H1 (cell line): ENCODE data around the gene ELOVL3. TPM values are rescaled to one million over a fixed set of nuclear protein-coding genes. Genes with fewer than 3 reads are reported as not detected.

Experiments used
- CTCF ChIA-PET: fragments of 300-600 bp; sonication (Branson Sonifier 250); formaldehyde crosslinking; loops from one replicate; lab custom pipeline; 2021; ENCODE audit not compliant: partially characterized antibody; lab: Charles Lee
- POLR2A ChIA-PET: fragments of 300-600 bp; sonication (Branson Sonifier 250); formaldehyde crosslinking; loops from one replicate; lab custom pipeline; 2021; ENCODE audit warnings: inconsistent platforms; ENCODE audit not compliant: partially characterized antibody; lab: Charles Lee
- DNase-seq, 2 experiments: peaks; one replicate each; pipeline versions ENCODE4 v3.0.0 to v3.0.0-alpha.2; 2010 to 2022; ENCODE audit warnings: low spot score in 2 of 2, low read depth in 1 of 2, mixed read lengths in 1 of 2
- FAIRE-seq: peaks from 2 replicates; lab custom pipeline; 2011; peaks lifted over from hg19 to GRCh38; lab: Jason Lieb, UNC
- H2AFZ ChIP-seq: 2 replicates; pipeline ENCODE4 v1.8.1; 2012; ENCODE audit warnings: low read length, inconsistent platforms
- H2AK5ac ChIP-seq: 2 replicates; pipeline ENCODE4 v1.6.1; 2013; ENCODE audit warnings: low read depth, low read length
- H2BK120ac ChIP-seq: replicated peaks from 2 replicates; pipeline ENCODE3; 2013; ENCODE audit warnings: low read depth, low read length, inconsistent platforms
- H2BK12ac ChIP-seq: 2 replicates; pipeline ENCODE4 v1.6.1; 2013; ENCODE audit warnings: low read depth, low read length
- H2BK15ac ChIP-seq: 2 replicates; pipeline ENCODE4 v1.6.1; 2013; ENCODE audit warnings: low read length
- H2BK20ac ChIP-seq: 2 replicates; pipeline ENCODE4 v1.6.1; 2013; ENCODE audit warnings: low read length
- H2BK5ac ChIP-seq: 2 replicates; pipeline ENCODE4 v1.6.1; 2013; ENCODE audit warnings: low read depth, low read length
- H3K14ac ChIP-seq: 2 replicates; pipeline ENCODE4 v1.6.1; 2013; ENCODE audit warnings: inconsistent platforms; ENCODE audit not compliant: insufficient read length
- H3K18ac ChIP-seq: 2 replicates; pipeline ENCODE4 v1.6.1; 2013; ENCODE audit warnings: low read length; ENCODE audit errors: extremely low read depth
- H3K23ac ChIP-seq: 2 replicates; pipeline ENCODE4 v1.6.1; 2013; ENCODE audit warnings: inconsistent platforms; ENCODE audit not compliant: insufficient read length
- H3K23me2 ChIP-seq: 2 replicates; pipeline ENCODE4 v1.6.1; 2013; ENCODE audit warnings: low read depth, low read length
- H3K27ac ChIP-seq: 2 replicates; pipeline ENCODE4 v1.6.1; 2011; ENCODE audit warnings: low read depth, low read length, inconsistent platforms
- H3K27me3 ChIP-seq, 4 experiments: replicated peaks in 1 of 4; 1 replicate in 1 of 4; 2 replicates in 3 of 4; pipeline versions ENCODE4 v1.6.1 to v1.8.1; 2011 to 2013; ENCODE audit warnings: low read length in 3 of 4, mild to moderate bottlenecking in 3 of 4, inconsistent platforms in 2 of 4, mixed read lengths in 2 of 4, moderate library complexity in 1 of 4; ENCODE audit not compliant: control insufficient read depth in 3 of 4, insufficient read depth in 3 of 4; ENCODE audit errors: extremely low read depth in 1 of 4
- H3K36me3 ChIP-seq, 4 experiments: 2 replicates each; pipeline versions ENCODE4 v1.6.1 to v1.8.1; 2011 to 2013; ENCODE audit warnings: mild to moderate bottlenecking in 4 of 4, low read length in 3 of 4, moderate library complexity in 2 of 4, control low read depth in 1 of 4, inconsistent platforms in 1 of 4; ENCODE audit not compliant: insufficient read depth in 4 of 4, control insufficient read depth in 2 of 4
- H3K4ac ChIP-seq: replicated peaks from 2 replicates; pipeline ENCODE3; 2013; ENCODE audit warnings: low read length, low read depth, mixed read lengths, inconsistent platforms; ENCODE audit not compliant: insufficient read length
- H3K4me1 ChIP-seq, 4 experiments: replicated peaks in 1 of 4; 1 replicate in 1 of 4; 2 replicates in 3 of 4; pipeline versions ENCODE4 v1.6.1 to v1.8.1; 2011 to 2013; ENCODE audit warnings: low read length in 3 of 4, inconsistent platforms in 2 of 4, mixed read lengths in 1 of 4; ENCODE audit not compliant: insufficient read depth in 4 of 4, control insufficient read depth in 3 of 4
- H3K4me2 ChIP-seq, 2 experiments: 2 replicates each; pipeline versions ENCODE4 v1.6.1 to v1.8.1; 2011 to 2013; ENCODE audit warnings: low read depth in 2 of 2, low read length in 2 of 2, control low read depth in 1 of 2, inconsistent platforms in 1 of 2, mild to moderate bottlenecking in 1 of 2; ENCODE audit not compliant: insufficient read depth in 1 of 2
- H3K4me3 ChIP-seq, 4 experiments: fragments of 200-600, 300-600 bp in 1 of 4; sonication (generic), shearing (Covaris generic), sonication (Bioruptor Twin) in 1 of 4; 2 replicates each; pipeline versions ENCODE4 v1.5.1 to v1.8.1; 2011 to 2016; ENCODE audit warnings: low read length in 4 of 4, low read depth in 3 of 4, control low read depth in 2 of 4, inconsistent platforms in 2 of 4, mild to moderate bottlenecking in 2 of 4, mixed read lengths in 1 of 4, moderate library complexity in 1 of 4; ENCODE audit not compliant: insufficient read depth in 2 of 4; ENCODE audit errors: extremely low read depth in 1 of 4
- H3K56ac ChIP-seq: replicated peaks from 2 replicates; pipeline ENCODE3; 2013; ENCODE audit warnings: low read depth, mild to moderate bottlenecking, mixed read lengths, low read length, inconsistent platforms; ENCODE audit not compliant: insufficient read length
- H3K79me1 ChIP-seq: 2 replicates; pipeline ENCODE4 v1.6.1; 2013; ENCODE audit warnings: low read depth, low read length, control low read depth
- H3K79me2 ChIP-seq, 2 experiments: 2 replicates each; pipeline versions ENCODE4 v1.6.1 to v1.8.1; 2012 to 2013; ENCODE audit warnings: low read length in 2 of 2, mild to moderate bottlenecking in 2 of 2, inconsistent platforms in 1 of 2; ENCODE audit not compliant: insufficient read depth in 2 of 2, control insufficient read depth in 1 of 2
- H3K9ac ChIP-seq, 4 experiments: replicated peaks in 1 of 4; 1 replicate in 1 of 4; 2 replicates in 3 of 4; pipeline versions ENCODE4 v1.6.1 to v1.8.1; 2011 to 2013; ENCODE audit warnings: low read depth in 3 of 4, low read length in 3 of 4, control low read depth in 2 of 4, mild to moderate bottlenecking in 2 of 4, moderate library complexity in 2 of 4, inconsistent platforms in 1 of 4; ENCODE audit errors: extremely low read depth in 1 of 4
- H3K9me3 ChIP-seq, 2 experiments: 2 replicates each; pipeline versions ENCODE4 v1.6.1 to v1.8.1; 2012 to 2013; ENCODE audit warnings: mild to moderate bottlenecking in 2 of 2, moderate library complexity in 2 of 2, control low read depth in 1 of 2, inconsistent platforms in 1 of 2, low read depth in 1 of 2, low read length in 1 of 2, mixed read lengths in 1 of 2; ENCODE audit not compliant: insufficient read depth in 2 of 2
- H4K20me1 ChIP-seq, 2 experiments: replicated peaks in 1 of 2; 2 replicates each; pipeline versions ENCODE3 to v1.8.1; 2011 to 2013; ENCODE audit warnings: inconsistent platforms in 2 of 2, low read length in 2 of 2, mild to moderate bottlenecking in 1 of 2; ENCODE audit not compliant: insufficient read depth in 2 of 2, control insufficient read depth in 1 of 2
- H4K5ac ChIP-seq: 2 replicates; pipeline ENCODE4 v1.6.1; 2013; ENCODE audit warnings: low read length, low read depth, mixed read lengths, inconsistent platforms; ENCODE audit not compliant: insufficient read length
- H4K8ac ChIP-seq: 2 replicates; pipeline ENCODE4 v1.8.0; 2013; ENCODE audit warnings: mild to moderate bottlenecking, moderate library complexity, low read length, inconsistent platforms; ENCODE audit not compliant: insufficient read depth; ENCODE audit errors: extremely low read depth
- H4K91ac ChIP-seq: replicated peaks from 2 replicates; pipeline ENCODE3; 2013; ENCODE audit warnings: low read length, mixed read lengths, inconsistent platforms; ENCODE audit not compliant: insufficient read length
- CHD1 ChIP-seq: IDR thresholded peaks from 2 replicates; pipeline ENCODE4 v1.6.1; 2012; ENCODE audit warnings: low read depth, low read length, improper control_type of control experiment
- CREB1 ChIP-seq: IDR thresholded peaks from 2 replicates; pipeline ENCODE4 v1.6.1; 2012; ENCODE audit warnings: inconsistent platforms
- FOSL1 ChIP-seq: IDR thresholded peaks from 2 replicates; pipeline ENCODE4 v1.6.1; 2011; ENCODE audit warnings: mild to moderate bottlenecking, low read depth, low read length, moderate library complexity; ENCODE audit not compliant: insufficient read depth
- HDAC2 ChIP-seq, 2 experiments: fragments of 300-600 bp in 1 of 2; sonication (generic) in 1 of 2; IDR thresholded peaks; 2 replicates each; pipeline ENCODE4 v1.6.1; 2011 to 2012; ENCODE audit warnings: low read depth in 2 of 2, low read length in 2 of 2, mild to moderate bottlenecking in 2 of 2, moderate library complexity in 2 of 2, borderline replicate concordance in 1 of 2, inconsistent platforms in 1 of 2
- JUND ChIP-seq: IDR thresholded peaks from 2 replicates; pipeline ENCODE4 v1.6.1; 2011; ENCODE audit warnings: mild to moderate bottlenecking, improper control_type of control experiment, low read length
- KDM1A ChIP-seq: fragments of 200-600, 300-600 bp; sonication (generic); IDR thresholded peaks from 2 replicates; pipeline ENCODE4 v1.7.1; 2016; ENCODE audit warnings: mild to moderate bottlenecking, low read length, borderline replicate concordance
- KDM4A ChIP-seq: IDR thresholded peaks from one replicate; pipeline ENCODE4 v1.7.1; 2012; ENCODE audit warnings: low read depth, mild to moderate bottlenecking, moderate library complexity, low read length, inconsistent platforms; ENCODE audit not compliant: severe bottlenecking
- POLR2A ChIP-seq, 2 experiments: IDR thresholded peaks; 1 replicate in 1 of 2; 2 replicates in 1 of 2; pipeline ENCODE4 v1.6.1; 2011; ENCODE audit warnings: low read depth in 2 of 2, low read length in 2 of 2, mild to moderate bottlenecking in 2 of 2; ENCODE audit errors: control extremely low read depth in 1 of 2
- POU5F1 ChIP-seq: IDR thresholded peaks from 2 replicates; pipeline ENCODE4 v1.6.1; 2011; ENCODE audit warnings: low read depth, mild to moderate bottlenecking, low read length, moderate library complexity
- SIN3A ChIP-seq, 2 experiments: IDR thresholded peaks in 1 of 2; conservative IDR thresholded peaks in 1 of 2; 2 replicates each; pipeline ENCODE4 v1.6.1; 2011 to 2012; ENCODE audit warnings: low read length in 2 of 2, improper control_type of control experiment in 1 of 2, low read depth in 1 of 2, mild to moderate bottlenecking in 1 of 2
- SIX5 ChIP-seq: IDR thresholded peaks from 2 replicates; pipeline ENCODE4 v1.6.1; 2011; ENCODE audit warnings: mild to moderate bottlenecking, low read depth, low read length
- SP4 ChIP-seq: IDR thresholded peaks from 2 replicates; pipeline ENCODE4 v1.6.1; 2012; ENCODE audit warnings: low read length, inconsistent platforms
- TAF1 ChIP-seq: IDR thresholded peaks from 2 replicates; pipeline ENCODE4 v1.6.1; 2011; ENCODE audit warnings: mild to moderate bottlenecking, low read depth, low read length
- TCF12 ChIP-seq: IDR thresholded peaks from 2 replicates; pipeline ENCODE4 v1.6.1; 2011; ENCODE audit warnings: low read depth, mild to moderate bottlenecking, low read length
- YY1 ChIP-seq: IDR thresholded peaks from 2 replicates; pipeline ENCODE4 v1.6.1; 2011; ENCODE audit warnings: low read depth, mild to moderate bottlenecking, low read length
- WGBS, 2 experiments: shearing (Covaris generic) in 1 of 2; methylation state at CpG; one replicate each; pipeline versions ENCODE4 v1.1.6 to v1.1.7; 2013 to 2015; ENCODE audit warnings: low lambda C conversion rate in 2 of 2, mixed read lengths in 2 of 2, inconsistent platforms in 1 of 2, low coverage in 1 of 2, missing lambda C conversion rate in 1 of 2; ENCODE audit not compliant: insufficient replicate concordance in 2 of 2, insufficient coverage in 1 of 2, insufficient read length in 1 of 2; ENCODE audit errors: extremely low coverage in 1 of 2, missing lambda C conversion rate in 1 of 2; 5-methylcytosine and 5-hydroxymethylcytosine counted together
- polyA plus RNA-seq, 7 experiments: library from polyadenylated mRNA; depleted of rRNA in 3 of 7; stranded (reverse) in 5 of 7; unstranded in 2 of 7; fragments of >200 nt in 5 of 7; fragments of 200-250 nt in 2 of 7; gene quantifications; 1 replicate in 5 of 7; 2 replicates in 1 of 7; 4 replicates in 1 of 7; pipeline versions ENCODE4 v1.2.1 to v1.2.3, GENCODE V29; 2011 to 2013; ENCODE audit warnings: missing spikeins in 2 of 7, mixed read lengths in 2 of 7
- total RNA-seq: library from RNA; stranded (reverse); fragmentation: NEBNext Ultra II Directional; extraction: Animal tissue kit (Norgen Biotek cat#: 25700); gene quantifications from 2 replicates; pipeline ENCODE4 v1.2.1, GENCODE V29; 2021

The ELOVL3 gene
- total and polyA plus RNA-seq, 2 of the 8 experiments (the other 6 are each of a cell fraction or from before 2014, with no cell fraction given) = 0.27 TPM; not detected in 1

- H3K4me3 ChIP-seq = no peak overlapping the region
- H3K9me3 ChIP-seq = no peaks in the 10 kb centered on the region
- H2BK12ac ChIP-seq = no peak overlapping the region
- H2BK120ac ChIP-seq = no peak overlapping the region
- H3K4me2 ChIP-seq = no peak overlapping the region
- H3K18ac ChIP-seq = no peak overlapping the region
- H2AFZ ChIP-seq = no peak overlapping the region
- no peak for FAIRE-seq
- H3K79me1 ChIP-seq = no peaks in the 10 kb centered on the region
- CTCF ChIA-PET = interaction anchor here (0.6 to 24.6 kb wide), 8 partner anchors 7 to 162 kb away, joined by 3 to 862 read pairs (median 6); partner anchors contain the start of gene NFKB2
- H3K56ac ChIP-seq = no peak overlapping the region
- no peak overlapping the region for H4K5ac ChIP-seq
- no peaks in the 10 kb centered on the region; a peak in 1 of 8 replicates for H3K36me3 ChIP-seq
- no peak overlapping the region for H3K14ac ChIP-seq
- no peak overlapping the region for H3K4ac ChIP-seq
- H3K9ac ChIP-seq = no peak overlapping the region
- no peak for DNase-seq
- H2BK15ac ChIP-seq = no peak overlapping the region
- H4K91ac ChIP-seq = no peak overlapping the region
- H4K20me1 ChIP-seq = peaks cover 0 to 13% of the 10 kb centered on the region in 2 experiments
- H3K27ac ChIP-seq = no peak overlapping the region
- H3K23me2 ChIP-seq = peaks cover 10% of the 10 kb centered on the region; the same call in 1 of the 2 replicates
- H3K23ac ChIP-seq = no peak overlapping the region
- H2BK20ac ChIP-seq = no peak overlapping the region
- H2BK5ac ChIP-seq = no peak overlapping the region
- no peak overlapping the region for H2AK5ac ChIP-seq
- WGBS, 2 experiments = 72% methylated on average over 3 of the region's 4 CpGs; no CpG with 5 or more reads in 1 of the 2 experiments
- H3K79me2 ChIP-seq = no peaks in the 10 kb centered on the region
- H3K4me1 ChIP-seq = peaks cover 0 to 18% (median 4%) of the 10 kb centered on the region in 4 experiments; a peak in 5 of 7 replicates
- no peak overlapping the region for H4K8ac ChIP-seq
- POLR2A ChIA-PET = no interaction called here
- peaks cover 45 to 92% (median 77%) of the 10 kb centered on the region in 4 experiments for H3K27me3 ChIP-seq
- no peak for TF ChIP-seq TCF12
- TF ChIP-seq YY1 = no peak
- no peak for TF ChIP-seq JUND
- no peak for TF ChIP-seq POU5F1
- TF ChIP-seq CREB1 = no peak
- TF ChIP-seq POLR2A (IDR thresholded peaks at IDR 0.05; ENCODE audit: control extremely low read depth in 1 of 2, low read depth in 2 of 2, low read length in 2 of 2) = no peak
- no peak for TF ChIP-seq TAF1
- no peak for TF ChIP-seq SIN3A (conservative IDR thresholded peaks at IDR 0.05 in 1 of 2, IDR thresholded peaks at IDR 0.05 in 1 of 2; ENCODE audit: low read depth in 1 of 2, low read length in 2 of 2)
- TF ChIP-seq SP4 = no peak
- no peak for TF ChIP-seq KDM1A
- TF ChIP-seq CHD1 = no peak
- TF ChIP-seq FOSL1 = no peak
- TF ChIP-seq KDM4A = no peak
- TF ChIP-seq SIX5 = no peak
- TF ChIP-seq HDAC2 (IDR thresholded peaks at IDR 0.05; ENCODE audit: borderline replicate concordance in 1 of 2, low read depth in 2 of 2, low read length in 2 of 2) = no peak
Observed at GRCh38 chr10:102237711-102238252, 11.7 kb downstream of the ELOVL3 start.
